ENCODE results near the gene CNP. TPM values are rescaled to one million over a fixed set of nuclear protein-coding genes. Genes with fewer than 3 reads are reported as not detected.

The CNP gene
- total RNA-seq = 10 to 100 TPM; 32.4 to 56.3 TPM

- Histone ChIP-seq H3K4me1 (ENCODE audit: control insufficient read depth in 1 of 2, low read depth in 2 of 2) (peaks cover 4 to 48% of the 10 kb centered on the region in 2 donors), H3K4me3 (peak within 1 kb of the TSS; percentile 93)
- TF ChIP-seq CTCF (IDR thresholded peaks at IDR 0.05) = no peak
Observed at GRCh38 chr17:41966463-41967140, at the start of gene CNP. Gene CNP, plus strand, starts transcription at chr17:41966795. Its CDS starts 90 bp downstream, at chr17:41966885.

DNA sequence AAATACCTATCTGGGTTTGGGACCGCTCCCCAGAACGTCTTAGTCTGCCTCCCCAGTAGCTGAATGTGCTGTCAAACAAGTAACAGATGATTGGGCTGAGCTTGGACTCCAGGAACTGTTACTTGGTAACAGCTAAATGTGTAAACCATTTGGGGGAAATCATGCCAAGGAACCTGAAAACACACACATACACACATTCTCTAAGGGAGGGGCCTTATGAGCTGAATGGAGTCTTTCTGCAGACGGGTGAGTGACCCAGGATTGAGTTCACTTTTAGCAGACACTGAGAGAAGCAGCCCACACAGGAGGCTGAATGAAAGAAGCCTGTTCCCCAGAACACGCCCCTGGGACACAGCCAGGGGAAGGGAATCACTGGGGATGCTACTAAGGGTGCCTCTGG is 49.4 kb upstream of the CNP start:
- H3K27ac ChIP-seq = no peak overlapping the region
- peak overlapping the region; percentile 84 for H3K4me3 ChIP-seq

More at GRCh38 chr17:41966463-41967140, at the start of gene CNP:
- ATAC-seq (ENCODE audit: insufficient number of reproducible peaks, low FRiP score, low read depth) (peak; percentile 74), DNase-seq (ENCODE audit: low spot score) (peak; percentile 63)
- H3K27ac ChIP-seq = peak within 1 kb of the TSS; percentile 84 to 85
- H3K36me3 ChIP-seq = peaks cover 10% of the 10 kb centered on the region
- H3K27me3 ChIP-seq (replicated peaks; ENCODE audit: insufficient read depth) = no peaks in the 10 kb centered on the region
- H3K9me3 ChIP-seq = no peaks in the 10 kb centered on the region

DNA sequence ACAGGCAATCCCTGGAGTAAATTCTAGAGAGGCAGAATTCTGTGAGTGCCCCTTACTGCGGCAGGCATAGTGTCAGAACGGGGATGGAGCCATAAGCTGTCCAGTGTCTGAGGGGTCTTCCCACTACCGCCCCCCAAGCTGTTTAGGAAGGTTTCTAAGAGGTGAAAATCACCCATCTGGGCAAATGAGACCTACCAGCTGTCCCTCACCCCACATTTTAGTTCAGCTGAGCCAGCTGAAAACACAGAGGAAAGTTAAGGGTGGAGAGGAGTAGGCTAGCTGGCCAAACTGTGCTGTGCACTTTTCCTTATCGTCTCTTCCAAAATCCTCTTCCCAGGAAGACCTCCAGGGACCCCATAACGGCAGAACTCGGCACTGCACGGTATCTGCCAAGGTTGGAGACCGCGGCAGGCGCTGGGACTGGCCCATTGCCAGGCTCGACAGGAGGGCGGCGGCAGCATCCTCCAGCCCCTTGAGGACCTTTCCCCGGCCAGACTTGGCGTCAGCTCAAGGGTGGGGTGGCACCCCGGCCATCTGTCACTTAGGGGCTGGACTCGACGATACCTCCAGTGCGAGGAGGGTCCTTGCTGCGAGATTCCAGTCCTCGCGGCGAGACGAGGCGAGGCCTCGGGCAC is 48.8 kb upstream of the CNP start:
- Histone ChIP-seq H3K4me1 (ENCODE audit: control insufficient read depth in 1 of 2, low read depth in 2 of 2) (peaks cover 6 to 20% of the 10 kb centered on the region in 2 donors), H3K4me3 (peak overlapping the region; percentile 84), H3K9me3 (no peaks in the 10 kb centered on the region), H3K27me3 (replicated peaks; ENCODE audit: insufficient read depth) (no peaks in the 10 kb centered on the region), H3K36me3 (peaks cover 6% of the 10 kb centered on the region), H3K27ac (peak overlapping the region; percentile 79 to 90)
- DNase-seq (ENCODE audit: low spot score) (no peak), ATAC-seq (ENCODE audit: insufficient number of reproducible peaks, low FRiP score, low read depth) (no peak)
- no peak for TF ChIP-seq CTCF (IDR thresholded peaks at IDR 0.05)

More for the DNA sequence above, 49.4 kb upstream of the CNP start:
- DNase-seq (ENCODE audit: low spot score) = no peak
- peaks cover 6 to 20% of the 10 kb centered on the region in 2 donors for H3K4me1 ChIP-seq (ENCODE audit: control insufficient read depth in 1 of 2, low read depth in 2 of 2)
- ATAC-seq (ENCODE audit: insufficient number of reproducible peaks, low FRiP score, low read depth) = no peak
- no peak for TF ChIP-seq CTCF (IDR thresholded peaks at IDR 0.05)
- H3K9me3 ChIP-seq = no peaks in the 10 kb centered on the region
- peaks cover 10% of the 10 kb centered on the region for H3K36me3 ChIP-seq
- no peaks in the 10 kb centered on the region for H3K27me3 ChIP-seq (replicated peaks; ENCODE audit: insufficient read depth)

DNA sequence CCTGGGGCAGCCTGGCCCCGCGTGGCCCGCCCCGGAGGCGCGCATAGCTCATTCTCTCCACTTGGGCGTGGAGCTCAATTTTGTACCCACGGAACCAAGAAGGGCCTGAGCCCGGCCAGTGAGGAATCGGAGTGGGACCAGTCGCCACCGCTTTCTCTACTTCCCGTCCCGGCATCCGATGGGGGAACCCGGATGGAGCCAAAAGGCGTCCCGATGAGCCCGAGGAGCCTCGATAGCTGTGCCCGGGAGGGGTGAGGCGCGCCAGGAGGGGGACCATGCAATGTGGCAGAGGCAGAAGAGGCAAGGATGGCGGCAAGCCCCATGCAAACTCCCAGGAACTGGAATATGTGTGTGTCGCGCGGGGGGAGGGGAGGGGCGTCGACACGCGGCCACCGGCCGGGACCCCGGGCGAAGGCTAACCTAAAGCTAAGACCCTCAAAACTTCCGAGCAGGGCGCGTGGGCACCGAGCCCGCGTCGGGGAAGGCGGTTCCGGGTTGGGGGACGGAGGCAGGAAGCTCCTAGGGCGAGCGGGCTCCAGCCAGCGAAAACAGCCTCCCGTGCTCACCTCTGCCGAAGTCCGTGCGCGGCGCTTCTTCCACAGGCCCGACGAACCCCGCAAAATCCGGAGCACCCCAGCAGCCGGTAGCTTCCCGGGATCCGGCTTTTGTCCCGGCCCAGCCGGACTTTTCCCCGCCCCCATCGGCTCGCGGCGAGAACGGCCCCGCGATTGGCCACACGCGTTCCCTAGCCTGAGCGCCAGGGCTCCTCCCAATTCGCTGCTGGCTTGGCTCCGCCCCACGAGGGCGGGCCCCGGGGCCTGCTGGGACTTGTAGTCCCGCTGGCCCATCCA is 48.1 kb upstream of the CNP start, which contains the start of gene ACLY:
ACLY (minus strand) TSS at position 638 of the 851 bp plus-strand sequence. CDS start 5,078 bp downstream, outside the sequence.
- H3K4me1 ChIP-seq (ENCODE audit: control insufficient read depth in 1 of 2, low read depth in 2 of 2) = peaks cover 6 to 20% of the 10 kb centered on the region in 2 donors
- H3K27ac ChIP-seq = peak within 1 kb of the TSS; percentile 79 to 90
- DNase-seq (ENCODE audit: low spot score) (peak; percentile 89), ATAC-seq (ENCODE audit: insufficient number of reproducible peaks, low FRiP score, low read depth) (peak; percentile 96)
- no peaks in the 10 kb centered on the region for H3K27me3 ChIP-seq (replicated peaks; ENCODE audit: insufficient read depth)
- H3K9me3 ChIP-seq = no peaks in the 10 kb centered on the region
- TF ChIP-seq CTCF (IDR thresholded peaks at IDR 0.05) = no peak
- peaks cover under 1% of the 10 kb centered on the region for H3K36me3 ChIP-seq
- peak within 1 kb of the TSS; percentile 84 for H3K4me3 ChIP-seq
